CD1c-positive myeloid dendritic cell (primary cell): ENCODE measurements around the gene MKNK1.

Experiments used
- DNase-seq: peaks from one replicate; pipeline ENCODE4 v3.0.0-alpha.2; 2016; ENCODE audit errors: extremely low spot score

The MKNK1 gene

DNA sequence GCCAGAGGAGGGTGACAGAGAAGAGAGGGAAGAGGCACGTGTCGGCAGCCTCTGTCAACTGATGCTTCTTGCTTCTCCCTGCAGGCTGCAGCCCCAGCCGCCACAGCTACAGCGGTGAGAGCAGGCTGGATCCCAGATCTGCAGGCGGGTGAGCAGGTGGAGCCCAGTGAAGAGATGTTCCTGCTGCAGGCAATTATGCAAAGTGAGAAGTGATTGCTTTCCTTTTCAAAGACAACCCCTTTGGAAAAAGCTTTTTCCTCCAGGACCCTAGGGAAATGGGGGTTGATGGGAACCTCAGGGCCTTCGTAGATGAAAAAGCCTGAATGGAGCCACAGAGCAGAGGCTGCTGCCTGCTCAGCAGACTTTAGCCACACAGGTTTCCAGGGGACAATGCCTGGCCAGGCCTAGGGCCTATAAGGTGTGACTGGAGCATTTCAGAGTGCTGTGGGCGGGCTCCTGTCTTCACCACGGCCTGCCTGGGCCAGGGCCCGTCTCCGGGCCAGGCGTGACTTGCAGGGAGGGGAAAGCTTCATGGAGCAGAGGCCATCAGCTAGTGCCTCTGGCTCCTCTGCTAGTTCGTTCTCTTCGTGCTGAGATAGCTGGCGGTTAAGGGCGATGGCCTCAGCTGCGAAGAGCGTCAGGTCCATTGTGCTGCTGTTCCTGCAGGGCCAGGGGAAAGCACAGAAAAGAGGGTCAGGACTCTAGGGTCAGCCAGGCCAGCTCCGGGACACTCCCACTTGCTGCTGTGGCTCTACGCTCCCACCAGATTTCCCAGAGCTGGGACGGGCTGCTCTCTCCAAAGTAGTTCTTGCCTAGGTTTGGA lies 45.7 kb downstream of the MKNK1 start:
- DNase-seq: no peak

DNA sequence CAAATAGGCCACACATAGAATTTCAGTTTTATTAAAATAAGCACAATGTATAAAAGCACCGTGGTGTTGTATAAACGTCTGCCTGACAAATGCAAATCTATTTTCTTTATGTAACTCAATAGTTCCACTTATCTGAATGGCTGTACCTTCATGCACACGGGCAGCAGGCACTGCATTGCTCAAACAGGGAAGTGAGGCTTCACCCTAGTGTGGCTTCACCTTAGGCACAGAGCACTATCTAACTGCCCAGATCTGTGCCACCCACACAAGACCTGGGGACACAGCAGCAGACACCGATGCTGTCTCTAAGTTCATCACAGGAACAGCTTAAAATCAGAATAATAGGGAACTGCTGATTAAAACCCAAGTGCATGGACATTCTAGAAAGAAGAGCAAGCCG lies 46.7 kb downstream of the MKNK1 start:
- peak; percentile 28 for DNase-seq

DNA sequence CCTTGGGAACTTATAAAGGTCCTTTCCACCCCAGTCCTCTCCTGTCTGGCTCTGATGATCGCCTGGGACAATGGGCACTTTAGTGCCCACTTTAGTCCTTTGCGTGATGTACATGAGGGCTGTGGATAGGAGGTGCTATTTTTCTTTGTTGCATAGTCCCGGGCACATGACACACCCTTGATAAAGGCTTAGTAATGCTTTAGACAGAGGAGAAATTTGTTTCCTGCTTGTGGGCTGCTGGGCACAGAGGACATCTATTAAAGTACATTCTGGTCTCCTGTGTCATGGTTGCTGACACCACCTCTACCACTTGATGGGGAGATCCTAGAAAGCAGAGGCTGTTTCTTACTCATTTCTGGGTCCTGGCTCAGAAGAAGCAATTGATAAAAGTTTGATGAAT lies 47.2 kb downstream of the MKNK1 start:
- DNase-seq: no peak

DNA sequence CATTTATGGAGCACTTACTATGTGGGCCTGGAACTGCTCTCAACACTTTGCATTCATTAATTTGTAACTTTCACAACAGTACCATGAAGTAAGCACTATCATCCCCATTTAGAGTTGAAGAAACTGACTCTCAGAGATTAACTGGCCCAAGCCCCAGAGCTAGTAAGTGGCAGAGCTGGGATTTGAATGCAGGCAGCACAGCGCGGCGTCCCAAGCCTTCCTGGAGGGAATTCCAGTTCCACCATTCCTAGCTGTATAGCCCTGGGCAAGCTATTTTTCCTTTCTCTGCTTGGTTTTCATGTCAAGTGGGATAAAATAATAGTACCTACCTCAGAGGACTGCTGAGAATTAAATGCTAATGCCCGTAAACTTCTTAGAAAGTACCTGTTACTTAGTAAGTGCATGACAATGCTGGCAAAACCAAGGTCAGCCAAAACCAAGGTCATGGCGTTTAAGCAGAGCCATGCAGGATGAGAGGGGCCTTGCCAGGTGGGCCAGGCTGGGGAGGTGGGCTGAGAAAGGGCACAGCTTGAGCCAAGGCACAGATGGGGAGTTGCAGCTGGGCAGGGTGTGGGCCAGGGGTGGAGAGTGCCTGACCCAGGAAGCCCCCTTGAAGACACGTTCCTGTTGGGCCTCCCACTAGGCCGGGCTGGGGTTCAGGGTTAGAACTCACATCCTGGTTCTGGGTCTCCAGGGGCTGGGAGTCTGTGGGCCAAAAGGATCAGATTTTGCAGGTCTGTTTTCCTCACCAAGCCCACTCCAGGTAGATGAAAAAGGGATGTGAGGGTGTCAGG lies 48.0 kb downstream of the MKNK1 start:
- DNase-seq: no peak

DNA sequence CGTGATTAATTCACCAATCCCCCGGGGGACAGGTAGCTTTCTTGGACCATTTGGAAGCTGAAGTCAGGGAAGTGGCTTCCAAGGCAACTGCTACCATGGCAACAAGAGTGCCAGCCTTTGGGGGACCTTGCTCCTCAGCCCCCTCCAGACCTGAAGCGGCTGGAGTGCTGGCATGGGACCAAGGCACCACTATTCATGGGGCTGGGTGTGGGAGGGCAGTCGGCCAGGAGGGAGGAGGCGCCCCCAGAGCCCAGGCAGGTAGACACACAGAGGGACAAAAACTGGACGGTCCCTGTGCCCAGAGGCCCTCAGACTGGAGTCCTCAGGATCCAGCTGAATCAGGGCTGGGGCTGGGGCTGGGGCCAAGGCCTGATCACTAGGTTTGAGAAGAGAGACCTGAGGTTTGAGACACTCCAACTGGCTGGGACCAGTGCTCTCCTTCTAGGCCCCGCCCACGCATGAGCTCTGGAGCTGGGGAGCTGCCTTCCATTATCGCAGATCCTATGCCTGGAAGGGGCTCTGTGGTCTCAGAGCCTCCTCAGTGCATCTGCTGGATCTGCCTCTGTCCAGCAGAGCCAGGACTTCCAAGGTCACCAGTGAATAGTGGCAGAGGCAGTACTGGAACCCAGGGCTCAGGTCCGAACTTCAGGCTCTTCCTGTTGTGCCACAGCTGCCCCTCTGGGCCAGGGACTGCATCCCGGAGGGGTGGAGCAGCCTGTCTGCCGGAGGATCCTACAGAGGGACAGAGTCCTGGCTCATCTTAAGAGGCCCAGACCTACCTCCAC lies 49.3 kb downstream of the MKNK1 start:
- no peak for DNase-seq

DNA sequence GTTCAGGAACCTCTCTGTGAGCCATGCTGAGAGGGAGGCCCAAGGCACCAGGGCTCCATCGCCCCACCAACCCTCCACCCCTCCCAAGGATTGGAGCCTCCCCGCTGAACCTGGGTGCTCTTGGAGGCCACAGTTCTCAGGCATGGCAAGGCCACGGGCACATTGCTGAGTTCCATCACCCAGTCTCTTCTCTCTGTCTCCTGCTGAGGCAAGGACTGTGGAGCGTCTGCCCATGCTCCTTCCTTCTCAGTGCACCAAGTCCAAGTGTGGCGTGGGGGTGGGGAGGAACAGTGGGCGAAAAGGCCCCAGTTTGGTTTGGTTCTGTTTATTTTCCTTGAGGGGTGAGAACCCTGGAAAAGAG lies 49.9 kb downstream of the MKNK1 start:
- no peak for DNase-seq

DNA sequence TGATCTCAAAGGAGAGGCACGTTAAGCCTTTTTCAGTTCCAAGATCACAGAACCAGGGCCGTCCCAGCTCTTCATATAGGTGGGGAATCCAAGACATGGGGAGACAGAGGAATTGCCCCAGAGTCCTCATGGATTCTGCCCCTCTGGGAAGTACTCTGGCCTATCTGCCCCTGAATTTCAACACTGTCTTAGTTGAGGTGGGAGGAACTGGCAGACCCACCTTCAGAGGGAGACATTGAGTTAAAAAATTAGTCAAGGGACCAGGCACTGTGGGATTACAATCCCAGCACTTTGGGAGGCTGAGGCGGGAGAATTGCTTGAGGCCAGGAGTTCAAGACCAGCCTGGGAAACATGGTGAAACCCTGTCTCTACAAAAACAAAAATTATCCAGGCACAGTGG lies 50.6 kb downstream of the MKNK1 start:
- DNase-seq: no peak

DNA sequence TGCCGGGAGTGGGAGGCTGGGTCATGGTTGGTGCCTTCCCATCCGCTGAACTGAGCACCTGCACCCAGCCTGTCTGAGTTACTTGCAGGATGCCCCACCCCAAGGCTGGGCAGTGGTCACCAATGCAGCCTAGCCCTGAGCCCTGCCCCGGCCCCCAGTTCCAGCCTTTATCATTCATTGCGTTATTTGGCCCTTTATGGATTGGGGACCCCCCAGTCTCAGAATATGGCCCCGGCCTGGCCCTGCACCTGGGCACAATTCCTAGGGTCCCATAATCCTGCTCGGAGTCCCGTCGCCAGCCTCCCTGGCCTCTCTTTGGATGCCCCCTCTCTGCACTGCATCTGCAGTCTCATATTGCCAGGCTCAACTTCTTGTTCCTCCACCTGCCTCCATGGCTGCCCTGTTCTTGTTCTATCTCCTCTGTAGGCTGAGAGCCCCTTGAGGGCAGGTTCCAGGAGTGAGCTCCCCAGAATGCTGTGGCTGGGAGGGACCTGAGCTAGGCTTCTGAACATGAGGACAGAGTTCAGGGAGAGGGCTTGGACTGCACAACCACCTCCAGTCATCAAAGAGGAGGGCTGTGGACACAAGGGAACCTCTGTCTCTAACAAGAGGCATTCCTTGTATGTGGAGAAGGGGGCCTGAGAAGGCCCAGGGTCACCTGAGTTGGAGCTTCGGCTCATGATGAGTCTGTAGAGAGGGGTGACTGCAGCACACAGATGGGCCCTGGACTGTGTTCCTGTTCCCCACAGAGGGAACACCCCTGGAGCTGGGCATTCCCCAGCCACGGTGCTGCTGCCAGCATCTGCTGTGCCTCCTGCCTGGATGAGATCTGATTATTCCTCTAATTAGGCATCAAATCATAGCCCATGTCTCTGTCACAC lies 51.5 kb downstream of the MKNK1 start:
- no peak for DNase-seq

DNA sequence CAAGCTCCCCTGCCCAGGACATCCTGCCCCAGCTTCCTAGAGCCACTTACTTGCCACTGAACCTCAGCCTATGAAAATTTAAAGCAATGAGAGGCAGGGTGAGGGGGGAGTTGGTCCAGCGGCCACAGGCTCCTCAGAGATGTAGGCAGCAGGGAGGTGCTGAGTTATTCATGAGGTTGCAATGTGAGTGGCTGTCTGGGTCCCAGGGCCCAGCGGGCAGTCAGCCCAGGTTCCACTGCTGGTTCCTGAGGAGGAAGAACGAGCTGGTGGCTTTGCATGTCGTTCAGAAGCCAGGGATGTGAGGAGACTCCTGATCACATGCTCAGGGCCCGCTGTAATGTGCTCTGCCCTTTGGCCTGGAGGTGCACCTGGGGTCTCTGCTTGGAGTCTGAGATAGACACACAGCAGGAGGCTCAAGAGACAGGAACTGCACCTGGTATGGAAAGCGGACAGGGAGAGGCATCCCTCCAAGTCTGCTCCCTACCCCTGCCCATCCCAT lies 52.4 kb downstream of the MKNK1 start, which contains the start of gene KNCN:
KNCN (minus strand) TSS at position 51 of the 499 bp plus-strand sequence. CDS start 432 bp downstream, outside the sequence.
- no peak for DNase-seq

DNA sequence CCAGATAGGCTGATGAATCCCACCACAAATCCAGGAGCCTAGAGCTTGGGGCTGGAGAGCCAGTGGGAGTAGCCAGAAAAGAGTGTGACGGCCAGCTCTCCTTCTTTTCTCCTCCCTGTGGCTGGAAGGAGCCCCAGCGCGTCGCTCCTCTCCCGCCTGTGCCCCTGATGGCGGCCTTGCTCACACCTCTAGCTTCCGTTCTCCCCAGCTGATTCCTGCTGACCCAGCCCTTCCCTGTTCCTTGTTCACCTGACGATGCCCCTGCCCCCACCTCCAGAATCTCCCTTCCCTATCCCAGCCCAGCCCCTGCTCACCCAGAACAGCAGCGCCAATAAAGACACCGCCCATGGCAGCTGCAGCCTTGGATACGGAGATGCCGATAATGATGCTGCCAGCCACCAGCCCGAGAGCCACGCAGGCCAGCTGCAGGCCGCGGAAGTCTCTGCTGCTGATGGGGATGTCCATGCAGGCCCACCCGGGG lies 53.3 kb downstream of the MKNK1 start:
- no peak for DNase-seq

DNA sequence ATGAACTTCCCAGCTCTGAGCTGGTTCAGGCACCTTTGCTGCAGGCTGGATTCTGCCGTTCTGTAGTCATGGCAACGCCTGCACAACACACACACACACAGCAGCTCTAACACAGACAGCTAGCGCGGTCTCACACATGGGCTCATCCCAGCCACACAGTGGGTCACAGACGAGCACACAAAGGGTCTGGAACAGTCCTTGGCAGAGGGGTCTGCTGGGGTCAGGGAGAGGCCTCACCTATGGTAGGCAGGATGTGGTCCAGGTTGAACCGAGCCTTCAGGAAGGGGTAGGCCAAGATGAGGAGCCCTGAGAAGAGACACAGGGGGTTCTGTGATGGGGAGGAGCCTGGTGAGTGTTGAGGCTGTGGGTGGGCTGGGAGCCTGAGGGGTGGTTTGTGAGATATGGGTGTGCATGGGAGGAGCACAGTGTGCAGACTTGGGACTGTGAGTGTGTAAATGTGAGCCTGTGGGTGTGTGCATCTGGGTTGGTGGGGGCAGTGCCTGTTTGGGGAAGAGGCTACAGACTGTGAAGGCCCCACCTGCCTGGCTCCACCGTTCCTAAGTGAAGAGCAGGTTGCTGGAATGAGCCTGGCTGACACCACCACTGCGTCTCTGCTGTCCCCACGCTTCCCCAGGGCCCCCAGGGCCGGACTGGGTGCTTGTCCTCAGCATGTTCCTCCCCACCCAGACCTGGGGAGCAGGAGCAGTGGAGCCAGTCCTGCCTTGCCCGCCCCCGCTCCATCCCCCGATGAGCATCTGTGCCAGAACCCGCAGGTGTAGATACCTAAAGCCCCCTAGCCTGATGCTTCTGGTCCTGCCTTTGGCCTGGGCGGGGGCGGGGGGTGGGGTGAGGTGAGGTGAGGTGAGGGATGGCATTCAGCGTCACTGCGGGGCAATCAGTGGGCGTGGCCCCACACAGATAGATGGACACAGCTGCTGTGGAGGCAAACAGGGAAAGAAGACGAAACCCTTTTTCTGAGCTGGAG lies 54.1 kb downstream of the MKNK1 start:
- peak; percentile 5 for DNase-seq

DNA sequence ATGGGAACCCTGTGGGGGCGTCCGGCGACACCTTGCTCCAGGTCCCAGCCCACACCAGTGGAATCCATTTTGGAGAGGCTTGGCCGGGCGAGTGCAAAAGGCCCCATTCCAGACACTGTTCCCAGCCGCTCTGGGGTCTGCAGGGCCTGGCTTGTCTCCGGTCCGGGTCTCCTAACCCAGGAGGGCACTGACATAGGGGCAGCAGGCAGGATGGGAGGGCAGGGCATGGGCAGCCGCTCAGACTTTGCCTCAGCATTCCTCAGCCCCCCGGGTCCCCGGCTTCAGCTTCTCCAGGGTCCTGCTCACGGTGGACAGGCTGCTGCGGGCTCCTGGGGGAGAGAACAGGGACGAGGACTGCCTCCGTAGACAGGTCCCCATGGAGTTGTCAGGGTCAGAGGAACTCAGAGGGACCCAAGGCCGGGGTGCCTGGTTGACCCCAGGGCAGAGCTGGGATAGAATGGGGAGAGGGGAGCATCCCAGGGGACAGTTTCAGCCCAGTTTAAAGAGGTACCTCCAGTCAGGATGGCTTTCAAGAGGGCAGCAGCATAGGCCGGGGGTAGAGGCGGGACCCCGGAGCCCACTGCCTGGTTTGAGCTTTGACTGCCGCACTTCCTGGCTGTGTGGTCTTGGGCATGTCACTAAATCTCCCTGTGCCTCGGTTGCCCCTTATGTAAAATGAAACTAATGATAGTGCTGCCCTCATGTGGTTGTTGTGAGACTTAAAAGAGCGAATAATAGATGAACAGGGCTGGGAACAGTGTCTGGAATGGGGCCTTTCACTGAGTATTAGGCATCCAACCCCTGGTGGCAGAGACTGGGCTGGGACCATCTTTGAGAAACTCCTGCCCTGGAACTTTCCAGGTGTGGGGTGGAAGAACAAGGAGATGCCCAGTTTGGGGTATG lies 56.3 kb downstream of the MKNK1 start:
- DNase-seq: peak; percentile 24

DNA sequence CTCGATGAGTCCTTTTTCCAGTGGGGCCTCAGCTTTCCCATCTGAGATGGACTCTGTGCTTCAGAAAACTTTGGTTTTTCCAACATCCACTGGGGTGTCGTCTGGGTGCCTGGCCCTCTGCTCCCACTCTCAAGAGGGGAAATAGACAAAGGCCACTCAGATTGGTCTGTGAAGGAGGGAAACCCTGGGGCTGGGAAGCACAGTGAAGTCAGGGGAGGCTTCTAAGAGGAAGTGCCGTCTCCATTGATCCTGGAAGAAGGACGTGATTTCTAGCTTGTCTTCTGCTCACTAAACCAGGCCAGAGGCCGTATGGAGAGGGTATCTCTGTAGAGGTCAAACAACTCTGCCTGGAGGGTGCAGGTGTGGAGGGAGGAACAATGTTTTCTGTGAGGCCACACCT lies 57.9 kb downstream of the MKNK1 start:
- DNase-seq: no peak

DNA sequence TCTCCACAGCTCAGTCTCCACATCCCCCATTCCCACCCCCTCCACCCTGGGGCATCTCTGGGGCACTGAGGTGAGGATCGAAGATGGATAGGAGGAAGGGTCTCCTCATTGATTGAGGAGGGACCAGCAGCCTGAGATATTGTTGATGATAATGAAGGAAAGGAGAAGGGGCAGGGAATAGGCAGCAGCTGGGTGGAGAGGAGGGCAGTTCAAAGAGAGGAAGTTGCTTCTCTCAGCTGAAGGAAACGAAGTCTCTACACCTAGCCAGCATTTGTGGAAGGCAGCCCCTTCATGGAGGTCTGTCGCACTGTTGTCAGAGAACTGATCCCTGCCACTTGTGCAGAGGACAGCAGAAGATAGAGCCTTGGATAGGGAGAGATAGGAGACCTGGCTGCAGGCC lies 58.3 kb downstream of the MKNK1 start:
- DNase-seq: no peak

DNA sequence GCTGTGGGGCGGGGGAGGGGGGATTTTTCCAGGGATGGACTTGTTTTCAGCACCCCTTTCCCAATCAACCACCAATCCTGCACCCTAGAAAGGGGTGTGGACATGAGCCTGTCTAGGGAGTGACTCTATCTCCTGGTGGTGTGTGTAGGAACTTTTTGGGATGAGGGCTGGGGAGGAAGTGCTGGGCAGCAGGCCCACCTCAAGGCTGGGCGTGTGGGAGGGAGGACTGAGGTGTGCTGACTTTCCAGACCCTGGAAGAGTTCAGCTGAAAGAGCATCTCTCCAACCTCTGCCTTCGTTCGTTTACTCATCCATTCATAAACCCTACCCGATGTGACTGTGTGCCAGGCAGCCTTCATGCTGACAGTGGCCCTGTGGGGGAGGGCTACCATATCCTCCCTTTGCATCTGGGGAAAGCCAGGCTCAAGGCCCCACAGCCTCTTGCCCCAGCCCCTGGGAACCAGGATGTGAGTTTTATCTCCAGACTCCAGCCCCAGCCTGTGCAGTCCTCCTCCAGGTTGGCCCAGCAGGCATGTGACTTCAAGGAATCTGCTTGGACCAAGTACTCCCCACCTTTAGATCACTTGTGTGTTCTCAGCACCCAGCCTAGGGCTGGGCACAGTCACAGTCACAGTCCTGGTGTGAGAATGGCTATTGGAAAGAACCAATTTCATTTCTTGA lies 59.4 kb downstream of the MKNK1 start:
- no peak for DNase-seq

DNA sequence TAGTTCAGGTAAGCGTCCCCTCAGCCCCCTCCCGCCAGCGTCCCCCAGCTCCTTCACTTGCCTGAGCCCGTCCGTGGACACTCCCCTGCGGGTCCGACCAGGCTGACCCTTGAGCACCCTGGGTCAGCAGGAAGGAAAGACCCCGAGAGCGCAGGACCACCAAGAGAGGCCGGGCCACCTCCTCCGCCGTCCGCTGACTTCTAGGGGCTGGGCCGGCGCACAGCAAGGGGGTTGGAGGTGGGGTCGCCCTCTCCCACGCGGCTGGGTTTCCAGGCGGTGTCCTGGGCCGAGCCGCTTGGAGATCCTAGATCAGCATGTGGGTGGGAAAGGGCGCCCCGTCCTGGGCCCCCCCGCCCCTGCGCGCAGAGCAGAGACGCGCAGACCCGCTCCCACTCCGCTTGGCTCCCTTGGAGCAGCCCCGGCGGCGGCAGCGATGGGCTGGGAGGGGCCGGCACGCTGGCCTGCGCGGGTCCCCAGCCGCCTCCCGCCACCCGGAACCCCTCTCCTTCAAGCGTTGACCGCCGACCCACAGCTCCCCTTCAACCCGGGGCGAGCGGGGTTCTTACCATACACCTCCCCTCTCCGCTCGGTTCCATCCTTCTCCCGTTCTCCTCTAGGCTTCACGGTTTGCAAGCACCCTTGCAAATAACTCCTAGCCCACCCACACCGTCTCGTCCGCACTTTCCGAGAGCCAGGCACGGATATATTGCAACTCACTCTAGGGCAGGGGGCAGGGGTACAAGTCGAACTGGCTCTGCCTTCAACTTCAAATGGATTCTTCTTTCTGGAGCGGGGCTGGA lies 60.1 kb downstream of the MKNK1 start:
- DNase-seq: no peak

DNA sequence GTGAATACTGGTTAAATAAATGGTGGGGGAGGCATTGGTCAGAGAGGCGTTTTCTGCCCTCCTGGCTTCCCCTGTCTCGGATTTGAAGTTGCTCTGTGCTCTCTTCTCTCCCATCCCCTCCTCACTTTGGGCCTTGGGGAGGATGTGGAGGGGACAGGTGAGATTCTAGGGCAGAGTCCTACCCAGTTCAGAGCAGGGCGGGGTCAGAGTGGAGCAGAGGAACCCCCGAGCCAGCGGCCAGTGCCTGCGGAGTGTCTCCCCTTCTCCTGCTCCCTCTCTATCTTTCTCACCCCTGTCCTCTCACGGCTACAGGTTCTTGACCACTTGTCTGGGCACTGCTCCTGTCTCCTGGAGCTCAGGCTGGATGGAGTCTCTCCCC lies 60.7 kb downstream of the MKNK1 start:
- DNase-seq: no peak
